ENCODE data around the gene KLHL41.

Gene KLHL41

GRCh38 chr2:169480079-169480465, 29.4 kb upstream of the KLHL41 start:
- no peak for TF ChIP-seq PATZ1 (CRISPR knock-in tag; IDR thresholded peaks at IDR 0.05; ENCODE audit: borderline replicate concordance)
- no peak for TF ChIP-seq GLIS3 (CRISPR knock-in tag; IDR thresholded peaks at IDR 0.05)
- no peak for TF ChIP-seq CSRNP3 (CRISPR knock-in tag; IDR thresholded peaks at IDR 0.05)
- TF ChIP-seq POU6F1 (CRISPR knock-in tag; IDR thresholded peaks at IDR 0.05; ENCODE audit: borderline replicate concordance, low read depth), result no peak
- no peak for TF ChIP-seq CREB5 (CRISPR knock-in tag; IDR thresholded peaks at IDR 0.05; ENCODE audit: low read depth)
- TF ChIP-seq SNAI2 (CRISPR knock-in tag; IDR thresholded peaks at IDR 0.05), result no peak
- TF ChIP-seq PPARA (CRISPR knock-in tag; IDR thresholded peaks at IDR 0.05; ENCODE audit: borderline replicate concordance), result no peak
- no peak for TF ChIP-seq ZNF70 (CRISPR knock-in tag; IDR thresholded peaks at IDR 0.05)
- no peak for TF ChIP-seq ZFP3 (CRISPR knock-in tag; IDR thresholded peaks at IDR 0.05)
- TF ChIP-seq ZNF565 (CRISPR knock-in tag; conservative IDR thresholded peaks at IDR 0.05; ENCODE audit: low read depth), result no peak
- no peak for TF ChIP-seq TSHZ2 (CRISPR knock-in tag; IDR thresholded peaks at IDR 0.05)
- TF ChIP-seq CSDC2 (CRISPR knock-in tag; IDR thresholded peaks at IDR 0.05), result no peak
- no peak for TF ChIP-seq ISL1 (CRISPR knock-in tag; IDR thresholded peaks at IDR 0.05)
- no peak for TF ChIP-seq ESRRG (CRISPR knock-in tag; IDR thresholded peaks at IDR 0.05)
- TF ChIP-seq ZFP30 (CRISPR knock-in tag; IDR thresholded peaks at IDR 0.05), result no peak
- no peak for TF ChIP-seq BACH2 (CRISPR knock-in tag; IDR thresholded peaks at IDR 0.05; ENCODE audit: borderline replicate concordance)
- TF ChIP-seq TOX (CRISPR knock-in tag; IDR thresholded peaks at IDR 0.05; ENCODE audit: borderline replicate concordance), result no peak
- TF ChIP-seq ARNTL (CRISPR knock-in tag; IDR thresholded peaks at IDR 0.05; ENCODE audit: borderline replicate concordance, low read depth), result no peak
- no peak for TF ChIP-seq ZNF8 (CRISPR knock-in tag; IDR thresholded peaks at IDR 0.05)
- ATAC-seq, result no peak

- TF ChIP-seq OSR1 (CRISPR knock-in tag; IDR thresholded peaks at IDR 0.05) (no peak), RARB (CRISPR knock-in tag; IDR thresholded peaks at IDR 0.05) (no peak), ISL1 (CRISPR knock-in tag; IDR thresholded peaks at IDR 0.05) (no peak), ZNF8 (CRISPR knock-in tag; IDR thresholded peaks at IDR 0.05) (no peak), ZNF70 (CRISPR knock-in tag; IDR thresholded peaks at IDR 0.05) (no peak), ESRRG (CRISPR knock-in tag; IDR thresholded peaks at IDR 0.05) (no peak), SNAI2 (CRISPR knock-in tag; IDR thresholded peaks at IDR 0.05) (no peak)
- no peak for ATAC-seq
Observed at GRCh38 chr2:169485650-169486138, 23.8 kb upstream of the KLHL41 start.

GRCh38 chr2:169486487-169486886, 23.0 kb upstream of the KLHL41 start:
- ATAC-seq, result no peak
- TF ChIP-seq PPARA (CRISPR knock-in tag; IDR thresholded peaks at IDR 0.05; ENCODE audit: borderline replicate concordance) (no peak), SNAI2 (CRISPR knock-in tag; IDR thresholded peaks at IDR 0.05) (no peak), ZNF8 (CRISPR knock-in tag; IDR thresholded peaks at IDR 0.05) (no peak), POU6F1 (CRISPR knock-in tag; IDR thresholded peaks at IDR 0.05; ENCODE audit: borderline replicate concordance, low read depth) (no peak), ARNTL (CRISPR knock-in tag; IDR thresholded peaks at IDR 0.05; ENCODE audit: borderline replicate concordance, low read depth) (no peak), ZNF565 (CRISPR knock-in tag; conservative IDR thresholded peaks at IDR 0.05; ENCODE audit: low read depth) (no peak), TSHZ2 (CRISPR knock-in tag; IDR thresholded peaks at IDR 0.05) (no peak), ZFP3 (CRISPR knock-in tag; IDR thresholded peaks at IDR 0.05) (no peak), CSDC2 (CRISPR knock-in tag; IDR thresholded peaks at IDR 0.05) (no peak), TOX (CRISPR knock-in tag; IDR thresholded peaks at IDR 0.05; ENCODE audit: borderline replicate concordance) (no peak)

Data from SK-N-SH treated with all-trans-retinoic acid at 6 μM for 48 hours (cell line).